PC-9 (cell line): Measurements from ENCODE around the gene CDC42. TPM values are rescaled to one million over a fixed set of nuclear protein-coding genes. Genes with fewer than 3 reads are reported as not detected.

Experiments used
- BruUV-seq: library from RNA; stranded (reverse); fragments of 400-500 nt; replicated peaks from 2 replicates; lab custom pipeline; 2021; lab: Mats Ljungman, UMichigan
- CTCF ChIA-PET: fragments of 300-600 bp; sonication (Branson Sonifier 250); formaldehyde crosslinking; loops from one replicate; lab custom pipeline; 2022; ENCODE audit warnings: antibody characterized with exemption; lab: Charles Lee
- POLR2A ChIA-PET: fragments of 300-600 bp; sonication (Branson Sonifier 250); formaldehyde crosslinking; loops from one replicate; lab custom pipeline; 2022; ENCODE audit warnings: antibody characterized with exemption; ENCODE audit not compliant: unreplicated experiment; lab: Charles Lee
- DNase-seq, 2 experiments: peaks; one replicate each; pipeline versions ENCODE4 v3.0.0 to v3.0.0-alpha.2; 2015 to 2022; ENCODE audit warnings: mixed read lengths in 1 of 2
- H2AFZ ChIP-seq: fragments of 200-600 bp; sonication (generic); 2 replicates; pipeline ENCODE4 v1.8.1; 2017; ENCODE audit warnings: antibody characterized with exemption
- H3F3A ChIP-seq: fragments of 200-600 bp; sonication (generic); 2 replicates; pipeline ENCODE4 v1.8.1; 2017; ENCODE audit warnings: antibody characterized with exemption, mild to moderate bottlenecking, low read depth; ENCODE audit not compliant: insufficient read depth
- H3K27ac ChIP-seq: fragments of 200-600 bp; sonication (generic); 2 replicates; pipeline ENCODE4 v1.6.1; 2016; ENCODE audit warnings: mixed run types
- H3K27me3 ChIP-seq: fragments of 200-600 bp; sonication (generic); 2 replicates; pipeline ENCODE4 v1.6.1; 2016; ENCODE audit warnings: low read depth, mixed run types; ENCODE audit not compliant: insufficient read depth
- H3K36me3 ChIP-seq: fragments of 200-600 bp; sonication (generic); 2 replicates; pipeline ENCODE4 v1.6.1; 2016; ENCODE audit warnings: low read depth, mixed run types
- H3K4me1 ChIP-seq: fragments of 200-600 bp; sonication (generic); replicated peaks from 2 replicates; pipeline ENCODE4 v1.6.1; 2016; ENCODE audit warnings: mixed run types; ENCODE audit not compliant: insufficient read depth
- H3K4me2 ChIP-seq: fragments of 200-600 bp; sonication (generic); 2 replicates; pipeline ENCODE4 v1.6.1; 2017; ENCODE audit warnings: mixed run types
- H3K4me3 ChIP-seq: fragments of 200-600 bp; sonication (generic); 2 replicates; pipeline ENCODE4 v1.6.1; 2016; ENCODE audit warnings: mixed run types
- H3K79me2 ChIP-seq: fragments of 200-600 bp; sonication (generic); 2 replicates; pipeline ENCODE4 v1.6.1; 2017; ENCODE audit warnings: low read depth, mixed run types
- H3K9me2 ChIP-seq: fragments of 200-600 bp; sonication (generic); 2 replicates; pipeline ENCODE4 v1.8.1; 2017; ENCODE audit warnings: mild to moderate bottlenecking; ENCODE audit not compliant: insufficient read depth
- H3K9me3 ChIP-seq: fragments of 200-600 bp; sonication (generic); 2 replicates; pipeline ENCODE4 v1.8.1; 2016; ENCODE audit warnings: low read depth; ENCODE audit not compliant: insufficient read depth
- H4K20me1 ChIP-seq: fragments of 200-600 bp; sonication (generic); 2 replicates; pipeline ENCODE4 v1.8.1; 2017; ENCODE audit not compliant: insufficient read depth
- EZH2 ChIP-seq: fragments of 200-600 bp; sonication (generic); IDR thresholded peaks from 2 replicates; pipeline ENCODE4 v1.8.0; 2017; ENCODE audit warnings: antibody characterized with exemption, low read depth
- intact Hi-C: fragments of 100-400 bp; cut with micrococcal nuclease; formaldehyde crosslinking; loops from one replicate; pipeline ENCODE4 v1.10.0; 2022; ENCODE audit not compliant: unreplicated experiment
- total RNA-seq: library from RNA; stranded (reverse); gene quantifications from 2 replicates; pipeline ENCODE4 v1.2.3, GENCODE V29; 2021
- TF ChIP-seq, protein P1 (sequence below): fragments of 200-600 bp; sonication (generic); conservative IDR thresholded peaks from 2 replicates; pipeline ENCODE4 v1.6.1; 2017; ENCODE audit warnings: mixed run types, antibody characterized with exemption, mild to moderate bottlenecking, moderate library complexity

Gene CDC42
- total RNA-seq, 1 experiment from 2014 or later, result 183 TPM

- H3F3A ChIP-seq, result peaks cover 11% of the 10 kb centered on the region; the same call in 1 of the 2 replicates
- H3K4me3 ChIP-seq, result no peak overlapping the region
- H2AFZ ChIP-seq, result no peak overlapping the region
- H3K27me3 ChIP-seq, result no peaks in the 10 kb centered on the region
- H3K4me2 ChIP-seq, result no peak overlapping the region
- no peak for DNase-seq
- no peaks in the 10 kb centered on the region for H3K9me3 ChIP-seq
- no peaks in the 10 kb centered on the region for H3K9me2 ChIP-seq
- no TSS peak for BruUV-seq
- no peaks in the 10 kb centered on the region for H4K20me1 ChIP-seq
- POLR2A ChIA-PET, result no interaction called here
- TF ChIP-seq, protein P1, sequence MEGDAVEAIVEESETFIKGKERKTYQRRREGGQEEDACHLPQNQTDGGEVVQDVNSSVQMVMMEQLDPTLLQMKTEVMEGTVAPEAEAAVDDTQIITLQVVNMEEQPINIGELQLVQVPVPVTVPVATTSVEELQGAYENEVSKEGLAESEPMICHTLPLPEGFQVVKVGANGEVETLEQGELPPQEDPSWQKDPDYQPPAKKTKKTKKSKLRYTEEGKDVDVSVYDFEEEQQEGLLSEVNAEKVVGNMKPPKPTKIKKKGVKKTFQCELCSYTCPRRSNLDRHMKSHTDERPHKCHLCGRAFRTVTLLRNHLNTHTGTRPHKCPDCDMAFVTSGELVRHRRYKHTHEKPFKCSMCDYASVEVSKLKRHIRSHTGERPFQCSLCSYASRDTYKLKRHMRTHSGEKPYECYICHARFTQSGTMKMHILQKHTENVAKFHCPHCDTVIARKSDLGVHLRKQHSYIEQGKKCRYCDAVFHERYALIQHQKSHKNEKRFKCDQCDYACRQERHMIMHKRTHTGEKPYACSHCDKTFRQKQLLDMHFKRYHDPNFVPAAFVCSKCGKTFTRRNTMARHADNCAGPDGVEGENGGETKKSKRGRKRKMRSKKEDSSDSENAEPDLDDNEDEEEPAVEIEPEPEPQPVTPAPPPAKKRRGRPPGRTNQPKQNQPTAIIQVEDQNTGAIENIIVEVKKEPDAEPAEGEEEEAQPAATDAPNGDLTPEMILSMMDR, result no peak
- TF ChIP-seq EZH2, result no peak
- no peaks in the 10 kb centered on the region for H3K79me2 ChIP-seq
- peaks cover 11% of the 10 kb centered on the region for H3K4me1 ChIP-seq
- intact Hi-C loops, result no loop called here
- CTCF ChIA-PET, result no interaction called here
- H3K27ac ChIP-seq, result no peak overlapping the region
- no peaks in the 10 kb centered on the region for H3K36me3 ChIP-seq
These were observed 15.0 kb upstream of the CDC42 start for GRCh38 chr1:22037520-22037919.

GRCh38 chr1:22038036-22038435, 14.5 kb upstream of the CDC42 start:
- Histone ChIP-seq H3K79me2 (no peaks in the 10 kb centered on the region), H3K27ac (no peak overlapping the region), H3K4me3 (no peak overlapping the region), H3K36me3 (no peaks in the 10 kb centered on the region), H3K4me1 (peaks cover 16% of the 10 kb centered on the region), H4K20me1 (no peaks in the 10 kb centered on the region), H3K9me2 (no peaks in the 10 kb centered on the region), H3K9me3 (no peaks in the 10 kb centered on the region), H2AFZ (no peak overlapping the region), H3K4me2 (no peak overlapping the region), H3F3A (peaks cover 17% of the 10 kb centered on the region; the same call in 1 of the 2 replicates), H3K27me3 (no peaks in the 10 kb centered on the region)
- TF ChIP-seq EZH2, result no peak
- TF ChIP-seq, protein P1, result no peak
- DNase-seq, result no peak
- ChIA-PET POLR2A (no interaction called here), CTCF (interaction anchor here (0.7 kb wide), 1 partner anchor 8 kb away, joined by 3 read pairs; no protein-coding TSS in a partner anchor)
- intact Hi-C loops, result no loop called here
- no TSS peak for BruUV-seq

DNA sequence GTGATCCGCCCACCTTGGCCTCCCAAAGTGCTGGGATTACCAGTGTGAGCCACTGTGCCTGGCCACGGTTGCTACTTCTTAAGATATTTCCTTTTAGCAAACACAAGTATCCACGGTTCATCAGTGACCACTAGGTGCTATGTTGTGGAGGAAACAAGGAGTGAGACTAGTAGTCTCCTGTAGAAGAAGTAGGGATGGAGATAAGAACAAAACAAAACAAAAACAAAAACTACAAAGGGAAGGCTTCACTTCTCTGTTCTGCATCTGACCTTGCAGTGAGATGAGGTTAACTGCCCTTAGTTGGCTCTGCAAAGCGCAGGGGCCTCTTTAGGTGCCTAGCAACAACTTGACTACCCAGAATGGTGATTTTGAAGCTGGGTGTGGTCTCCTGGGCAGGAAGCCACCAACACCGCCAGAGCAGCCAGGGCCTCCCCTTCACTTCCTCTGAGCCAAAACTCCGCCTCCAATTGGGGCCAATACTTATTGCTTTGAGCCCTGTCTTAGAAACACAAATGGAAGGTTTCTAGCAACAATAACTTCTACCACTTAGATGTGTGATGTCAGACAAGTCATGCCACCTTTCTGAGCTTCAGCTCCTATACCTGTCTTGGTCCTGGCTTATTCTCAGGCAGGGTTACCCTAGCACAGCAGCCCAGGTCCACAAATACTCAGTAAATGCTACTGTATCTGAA, 12.8 kb upstream of the CDC42 start:
- Histone ChIP-seq H3K9me3 (no peaks in the 10 kb centered on the region), H3F3A (peaks cover 23% of the 10 kb centered on the region; the same call in 1 of the 2 replicates), H2AFZ (no peak overlapping the region), H3K4me3 (no peak overlapping the region), H3K27ac (no peak overlapping the region), H3K4me1 (peaks cover 31% of the 10 kb centered on the region), H3K4me2 (peak overlapping the region; percentile 26; the same call in 1 of the 2 replicates), H4K20me1 (no peaks in the 10 kb centered on the region), H3K27me3 (no peaks in the 10 kb centered on the region), H3K36me3 (no peaks in the 10 kb centered on the region), H3K79me2 (no peaks in the 10 kb centered on the region), H3K9me2 (no peaks in the 10 kb centered on the region)
- CTCF ChIA-PET, result interaction anchor here (0.6 kb wide), 2 partner anchors 9 to 267 kb away, joined by 4 read pairs; no protein-coding TSS in a partner anchor
- DNase-seq, result peak; percentile 53 to 66
- intact Hi-C loops, result no loop called here
- TF ChIP-seq, protein P1, result no peak
- no peak for TF ChIP-seq EZH2
- BruUV-seq, result no TSS peak
- POLR2A ChIA-PET, result interaction anchor here (0.6 kb wide), 1 partner anchor 1253 kb away, joined by 3 read pairs; no protein-coding TSS in a partner anchor
